Stomach (tissue), 9 donors: ENCODE results near the gene STAMBPL1. TPM values are rescaled to one million over a fixed set of nuclear protein-coding genes. Genes with fewer than 3 reads are reported as not detected.

ENCODE experiments used
- DNase-seq, 2 donors: peaks; one replicate each; pipeline versions ENCODE4 v3.0.0 to v3.0.0-alpha.2; 2013 to 2019
- H3K27ac ChIP-seq, 5 donors: fragments of 200-600 bp in 4 of 5; sonication (generic) in 4 of 5; one replicate each; pipeline ENCODE4 v1.5.1; 2013 to 2019; ENCODE audit warnings: mild to moderate bottlenecking in 1 of 5, moderate library complexity in 1 of 5
- H3K27me3 ChIP-seq, 3 donors: fragments of 200-600 bp; sonication (generic); one replicate each; pipeline ENCODE4 v1.5.1; 2017 to 2019; ENCODE audit warnings: mixed run types in 1 of 3
- H3K36me3 ChIP-seq, 4 donors: fragments of 200-600 bp; sonication (generic); 1 replicate in 3 of 4; 2 replicates in 1 of 4; pipeline ENCODE4 v1.5.1; 2016 to 2019
- H3K4me1 ChIP-seq, 4 donors: fragments of 200-600 bp; sonication (generic); one replicate each; pipeline ENCODE4 v1.5.1; 2016 to 2019
- H3K4me3 ChIP-seq, 4 donors: fragments of 200-600 bp; sonication (generic) in 3 of 4; one replicate each; pipeline ENCODE4 v1.5.1; 2016 to 2019; ENCODE audit warnings: mild to moderate bottlenecking in 1 of 4
- H3K9me3 ChIP-seq, 4 donors: fragments of 200-600 bp; sonication (generic); one replicate each; pipeline ENCODE4 v1.5.1; 2016 to 2019
- EP300 ChIP-seq: sonication (generic); formaldehyde crosslinking; IDR thresholded peaks from one replicate; pipeline ENCODE4 v1.6.1; 2017; ENCODE audit warnings: antibody characterized with exemption
- POLR2A ChIP-seq, 4 donors: fragments of 450-650 bp; IDR thresholded peaks; one replicate each; pipeline ENCODE4 v1.6.1; 2016; ENCODE audit warnings: antibody characterized with exemption in 4 of 4, control low read depth in 2 of 4, mild to moderate bottlenecking in 1 of 4, moderate library complexity in 1 of 4
- POLR2AphosphoS5 ChIP-seq, 3 donors: sonication (generic); formaldehyde crosslinking; IDR thresholded peaks; one replicate each; pipeline ENCODE4 v1.6.1; 2016; ENCODE audit warnings: antibody characterized with exemption in 3 of 3
- WGBS, 5 donors: extraction: QIAGEN DNeasy Blood & Tissue Kit in 3 of 5; methylation state at CpG; one replicate each; pipeline versions ENCODE4 v1.1.5 to v1.1.7; 2013 to 2018; 5-methylcytosine and 5-hydroxymethylcytosine counted together
- intact Hi-C: fragments of 100-400 bp; cut with DNase I; formaldehyde crosslinking; loops from one replicate; pipeline ENCODE4 v1.15.1; 2023; ENCODE audit warnings: low total_unique reads
- polyA plus RNA-seq, 3 donors: library from polyadenylated mRNA; stranded (reverse); fragments of 200-250 nt; gene quantifications; one replicate each; pipeline ENCODE4 v1.2.3, GENCODE V29; 2013
- total RNA-seq, 5 donors: library from RNA; depleted of rRNA; stranded (reverse); fragments of >200 nt; gene quantifications; one replicate each; pipeline versions ENCODE4 v1.1.0 to v1.2.3, GENCODE V29; 2014 to 2016
- TF ChIP-seq, protein P1 (sequence below), 7 experiments: fragments of 450-650 bp in 4 of 7; fragments of 200-600 bp in 3 of 7; sonication (generic) in 3 of 7; IDR thresholded peaks; one replicate each; pipeline ENCODE4 v1.5.1; 2016 to 2019; ENCODE audit warnings: antibody characterized with exemption in 7 of 7, control low read depth in 2 of 7, mild to moderate bottlenecking in 1 of 7
- donor health status: healthy with polysubstance abuse.
- donor health status: Bipolar disorder and iron deficiency.
- donor health status: healthy.

Gene STAMBPL1
- total and polyA plus RNA-seq, 8 donors, result 3.2 to 40.8 (median 8.4) TPM

DNA sequence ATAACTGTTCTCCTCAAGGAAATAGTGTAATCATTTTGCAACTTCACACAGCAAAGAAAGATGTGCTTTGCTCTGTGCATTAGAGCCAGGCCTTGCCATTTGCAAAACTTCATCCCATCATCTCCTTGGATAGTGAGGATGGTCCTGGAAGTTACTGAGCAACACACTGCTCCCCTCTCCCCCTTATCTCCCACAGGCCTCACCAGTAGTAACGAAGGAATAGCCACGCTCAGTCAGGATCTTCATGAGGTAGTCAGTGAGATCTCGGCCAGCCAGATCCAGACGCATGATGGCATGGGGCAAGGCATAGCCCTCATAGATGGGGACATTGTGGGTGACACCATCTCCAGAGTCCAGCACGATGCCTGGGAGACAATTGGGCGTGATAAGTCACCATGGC, 61.0 kb downstream of the STAMBPL1 start:
- TF ChIP-seq EP300 (no peak), POLR2AphosphoS5 (IDR thresholded peaks at IDR 0.05) (no peak), POLR2A (IDR thresholded peaks at IDR 0.05) (no peak)
- TF ChIP-seq, protein P1, sequence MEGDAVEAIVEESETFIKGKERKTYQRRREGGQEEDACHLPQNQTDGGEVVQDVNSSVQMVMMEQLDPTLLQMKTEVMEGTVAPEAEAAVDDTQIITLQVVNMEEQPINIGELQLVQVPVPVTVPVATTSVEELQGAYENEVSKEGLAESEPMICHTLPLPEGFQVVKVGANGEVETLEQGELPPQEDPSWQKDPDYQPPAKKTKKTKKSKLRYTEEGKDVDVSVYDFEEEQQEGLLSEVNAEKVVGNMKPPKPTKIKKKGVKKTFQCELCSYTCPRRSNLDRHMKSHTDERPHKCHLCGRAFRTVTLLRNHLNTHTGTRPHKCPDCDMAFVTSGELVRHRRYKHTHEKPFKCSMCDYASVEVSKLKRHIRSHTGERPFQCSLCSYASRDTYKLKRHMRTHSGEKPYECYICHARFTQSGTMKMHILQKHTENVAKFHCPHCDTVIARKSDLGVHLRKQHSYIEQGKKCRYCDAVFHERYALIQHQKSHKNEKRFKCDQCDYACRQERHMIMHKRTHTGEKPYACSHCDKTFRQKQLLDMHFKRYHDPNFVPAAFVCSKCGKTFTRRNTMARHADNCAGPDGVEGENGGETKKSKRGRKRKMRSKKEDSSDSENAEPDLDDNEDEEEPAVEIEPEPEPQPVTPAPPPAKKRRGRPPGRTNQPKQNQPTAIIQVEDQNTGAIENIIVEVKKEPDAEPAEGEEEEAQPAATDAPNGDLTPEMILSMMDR (IDR thresholded peaks at IDR 0.05), result no peak
- intact Hi-C loops, result loop anchor here (5.0 kb wide), 2 partner anchors 41 to 266 kb away; partner anchors contain the start of gene CH25H
- H3K4me3 ChIP-seq, result no peak overlapping the region
- DNase-seq, result no peak
- no peaks in the 10 kb centered on the region for H3K9me3 ChIP-seq
- WGBS, 5 donors, result 73 to 93% (median 89%) methylated on average over 4 to 6 of the region's 6 CpGs
- peaks cover 17 to 96% (median 70%) of the 10 kb centered on the region in 4 donors for H3K36me3 ChIP-seq
- H3K27me3 ChIP-seq, result no peaks in the 10 kb centered on the region
- peaks cover 0 to 54% (median 19%) of the 10 kb centered on the region in 4 donors for H3K4me1 ChIP-seq
- peak overlapping the region in 4 of 5 donors; percentile 2 to 60 (median 37) for H3K27ac ChIP-seq

GRCh38 chr10:88943778-88944177, 63.7 kb downstream of the STAMBPL1 start:
- intact Hi-C loops, result loop anchor here (5.0 kb wide), 2 partner anchors 39 to 264 kb away; partner anchors contain the start of gene CH25H
- H3K4me1 ChIP-seq, result peaks cover 0 to 54% (median 24%) of the 10 kb centered on the region in 4 donors
- TF ChIP-seq EP300, result no peak
- TF ChIP-seq, protein P1 (IDR thresholded peaks at IDR 0.05), result no peak
- no peak for TF ChIP-seq POLR2A (IDR thresholded peaks at IDR 0.05)
- TF ChIP-seq POLR2AphosphoS5 (IDR thresholded peaks at IDR 0.05), result no peak
- H3K9me3 ChIP-seq, result no peaks in the 10 kb centered on the region
- DNase-seq, result no peak
- no peaks in the 10 kb centered on the region for H3K27me3 ChIP-seq
- WGBS, 5 donors, result 66 to 86% (median 84%) methylated on average over 3 of the region's 3 CpGs
- peaks cover 13 to 91% (median 49%) of the 10 kb centered on the region in 4 donors for H3K36me3 ChIP-seq
- peak overlapping the region in 2 of 4 donors; percentile 2 to 7 for H3K4me3 ChIP-seq
- peak overlapping the region in 3 of 5 donors; percentile 12 to 60 (median 24) for H3K27ac ChIP-seq

GRCh38 chr10:88944813-88945212, 64.8 kb downstream of the STAMBPL1 start:
- intact Hi-C loops, result loop anchor here (5.0 kb wide), 2 partner anchors 37 to 262 kb away; partner anchors contain the start of gene CH25H
- Histone ChIP-seq H3K4me3 (no peak overlapping the region), H3K4me1 (peaks cover 0 to 54% (median 24%) of the 10 kb centered on the region in 4 donors), H3K9me3 (no peaks in the 10 kb centered on the region), H3K27ac (peak overlapping the region in 2 of 5 donors; percentile 4 to 60), H3K36me3 (peaks cover 13 to 85% (median 40%) of the 10 kb centered on the region in 4 donors), H3K27me3 (no peaks in the 10 kb centered on the region)
- WGBS, 5 donors, result 62 to 76% (median 73%) methylated on average over 3 of the region's 3 CpGs
- no peak for TF ChIP-seq POLR2A (IDR thresholded peaks at IDR 0.05)
- no peak for TF ChIP-seq POLR2AphosphoS5 (IDR thresholded peaks at IDR 0.05)
- no peak for DNase-seq

DNA sequence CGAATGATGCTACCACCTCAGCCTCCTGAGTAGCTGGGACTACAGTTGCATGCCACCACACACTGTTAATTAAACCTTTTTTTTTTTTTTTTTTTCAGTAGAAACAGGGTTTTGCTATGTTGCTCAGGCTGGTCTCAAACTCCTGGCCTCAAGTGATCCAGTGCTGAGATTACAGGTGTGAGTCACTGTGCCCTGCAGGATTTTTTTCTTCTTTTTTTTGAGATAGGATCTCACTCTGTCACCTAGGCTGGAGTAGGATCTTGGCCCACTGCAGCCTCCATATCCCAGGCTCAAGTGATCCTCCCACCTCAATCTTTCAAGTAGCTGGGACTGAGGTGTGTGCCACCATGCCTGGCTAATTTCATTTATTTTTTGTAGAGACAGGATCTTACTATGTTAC, 66.2 kb downstream of the STAMBPL1 start:
- peak overlapping the region in 1 of 5 donors; percentile 91 for H3K27ac ChIP-seq
- DNase-seq, result no peak
- intact Hi-C loops, result no loop called here
- peak overlapping the region in 1 of 4 donors; percentile 8 for H3K4me3 ChIP-seq
- H3K27me3 ChIP-seq, result no peaks in the 10 kb centered on the region
- H3K9me3 ChIP-seq, result no peaks in the 10 kb centered on the region
- WGBS, 5 donors, result 74 to 93% (median 84%) methylated on average over 1 of the region's 1 CpG
- TF ChIP-seq, protein P1 (IDR thresholded peaks at IDR 0.05), result no peak
- no peak for TF ChIP-seq POLR2AphosphoS5 (IDR thresholded peaks at IDR 0.05)
- no peak for TF ChIP-seq EP300
- no peak for TF ChIP-seq POLR2A (IDR thresholded peaks at IDR 0.05)
- H3K36me3 ChIP-seq, result peaks cover 11 to 71% (median 28%) of the 10 kb centered on the region in 4 donors
- peaks cover 0 to 51% (median 24%) of the 10 kb centered on the region in 4 donors for H3K4me1 ChIP-seq
